8988T (cell line): ENCODE results near the gene RBMS3.
"Not testable (repeated sequence)": the region's sequence is repeated elsewhere in the genome, so short reads cannot be mapped to it uniquely, and the experiment has no call there.

Experiments used
- DNase-seq: peaks from one replicate; pipeline ENCODE4 v3.0.0; 2011

RBMS3 gene

GRCh38 chr3:29393946-29394345 lies 113.1 kb downstream of the RBMS3 start:
- not testable (repeated sequence) for DNase-seq

GRCh38 chr3:29397406-29397805 lies 116.5 kb downstream of the RBMS3 start:
- DNase-seq, result no peak

GRCh38 chr3:29398787-29399186 lies 117.9 kb downstream of the RBMS3 start:
- no peak for DNase-seq

GRCh38 chr3:29406291-29406832 lies 125.5 kb downstream of the RBMS3 start:
- no peak for DNase-seq

- DNase-seq, result no peak
Observed at GRCh38 chr3:29408676-29409075, 127.8 kb downstream of the RBMS3 start.

- no peak for DNase-seq
Observed at GRCh38 chr3:29409409-29409808, 128.5 kb downstream of the RBMS3 start.

- no peak for DNase-seq
Observed at GRCh38 chr3:29410220-29410619, 129.3 kb downstream of the RBMS3 start.

- DNase-seq, result no peak
Observed at GRCh38 chr3:29410660-29411405, 130.0 kb downstream of the RBMS3 start.

- DNase-seq, result no peak
Observed at GRCh38 chr3:29412110-29412509, 131.2 kb downstream of the RBMS3 start.

- DNase-seq, result no peak
Observed at GRCh38 chr3:29414468-29415224, 133.8 kb downstream of the RBMS3 start.

GRCh38 chr3:29415482-29416223 lies 134.8 kb downstream of the RBMS3 start:
- no peak for DNase-seq

- no peak for DNase-seq
Observed at GRCh38 chr3:29416514-29416913, 135.6 kb downstream of the RBMS3 start.

GRCh38 chr3:29420106-29420505 lies 139.2 kb downstream of the RBMS3 start:
- DNase-seq, result no peak

- no peak for DNase-seq
Observed at GRCh38 chr3:29426302-29427226, 145.7 kb downstream of the RBMS3 start.

GRCh38 chr3:29427266-29428103 lies 146.6 kb downstream of the RBMS3 start:
- no peak for DNase-seq

- DNase-seq, result no peak
Observed at GRCh38 chr3:29429055-29429679, 148.3 kb downstream of the RBMS3 start.

- no peak for DNase-seq
Observed at GRCh38 chr3:29430558-29430971, 149.7 kb downstream of the RBMS3 start.

GRCh38 chr3:29436612-29437323 lies 155.9 kb downstream of the RBMS3 start:
- DNase-seq, result no peak

- DNase-seq, result no peak
Observed at GRCh38 chr3:29438580-29438979, 157.7 kb downstream of the RBMS3 start.
